B cell (primary cell): ENCODE measurements around the gene TSN.

Source experiments
- CTCF ChIP-seq: fragments of 200-600 bp; IDR thresholded peaks from one replicate; pipeline ENCODE4 v1.8.0; 2022; ENCODE audit warnings: antibody characterized with exemption, mild to moderate bottlenecking
- EZH2 ChIP-seq: IDR thresholded peaks from 2 replicates; pipeline ENCODE4 v1.6.1; 2012; ENCODE audit warnings: borderline replicate concordance, low read depth, mild to moderate bottlenecking, moderate library complexity, low read length; ENCODE audit not compliant: insufficient read depth, poor library complexity, severe bottlenecking

DNA sequence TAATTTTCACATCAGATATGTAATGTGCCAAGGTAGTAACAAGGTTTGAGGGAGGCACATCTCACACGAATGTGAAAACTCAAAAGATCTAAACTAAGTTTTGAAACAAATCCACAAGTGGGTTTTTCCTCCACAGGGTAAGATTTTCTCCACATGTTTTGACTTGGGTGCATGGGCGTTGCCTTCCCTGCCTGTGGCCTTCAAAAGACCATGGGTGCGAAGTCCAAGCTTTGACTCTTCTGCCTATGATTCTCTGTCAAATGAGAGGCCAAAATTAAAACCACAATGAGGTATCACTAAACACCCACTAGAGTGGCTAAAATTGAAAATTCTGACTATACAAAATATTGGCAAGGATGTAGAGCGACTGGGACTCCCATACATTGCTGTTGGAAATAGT, 49.5 kb upstream of the TSN start:
- TF ChIP-seq CTCF (no peak), EZH2 (no peak)
